T-cell (primary cell): ENCODE measurements around the gene DPEP1. TPM values are rescaled to one million over a fixed set of nuclear protein-coding genes. Genes with fewer than 3 reads are reported as not detected.
A peak's percentile ranks its signal among the peaks of the same experiment; 100 is the strongest.

Source experiments
- ATAC-seq, 4 experiments: fragments of 200-7000 bp in 3 of 4; fragments of 150-1000 bp in 1 of 4; cut with Tn5 transposase; replicated peaks in 1 of 4; 1 replicate in 3 of 4; 2 replicates in 1 of 4; pipeline ENCODE4 v1.10.0; 2021; ENCODE audit warnings: moderate library complexity in 3 of 4, mild to moderate bottlenecking in 2 of 4, moderate number of reproducible peaks in 1 of 4
- CTCF ChIA-PET, 2 donors: fragments of 300-600 bp; sonication (Branson Sonifier 250); formaldehyde crosslinking; loops; one replicate each; lab custom pipeline; 2022; ENCODE audit warnings: antibody characterized with exemption in 2 of 2; lab: Charles Lee
- POLR2A ChIA-PET, 2 donors: fragments of 300-600 bp; sonication (Branson Sonifier 250); formaldehyde crosslinking; loops; one replicate each; lab custom pipeline; 2022; ENCODE audit warnings: antibody characterized with exemption in 2 of 2; lab: Charles Lee
- DNase-seq, 35 experiments: peaks; one replicate each; pipeline versions ENCODE4 v3.0.0 to v3.0.0-alpha.2; 2013 to 2023
- H3K27ac ChIP-seq: one replicate; pipeline ENCODE4 v1.5.1; 2013; ENCODE audit warnings: low read length
- H3K27me3 ChIP-seq, 2 experiments: replicated peaks in 1 of 2; 1 replicate in 1 of 2; 2 replicates in 1 of 2; pipeline versions ENCODE4 v1.6.1 to v1.7.0; 2013; ENCODE audit warnings: low read length in 1 of 2, mixed read lengths in 1 of 2; ENCODE audit not compliant: control insufficient read depth in 2 of 2, insufficient read depth in 2 of 2; ENCODE audit errors: extremely low read depth in 1 of 2
- H3K36me3 ChIP-seq, 2 donors: 1 replicate in 1 of 2; 2 replicates in 1 of 2; pipeline versions ENCODE4 v1.6.1 to v1.7.0; 2013; ENCODE audit warnings: low read length in 1 of 2; ENCODE audit not compliant: control insufficient read depth in 2 of 2, insufficient read depth in 1 of 2; ENCODE audit errors: extremely low read depth in 1 of 2
- H3K4me1 ChIP-seq, 2 experiments: 1 replicate in 1 of 2; 2 replicates in 1 of 2; pipeline versions ENCODE4 v1.6.1 to v1.7.0; 2013; ENCODE audit warnings: low read length in 2 of 2, mixed read lengths in 1 of 2; ENCODE audit not compliant: insufficient read depth in 2 of 2, control insufficient read depth in 1 of 2; ENCODE audit errors: extremely low read depth in 1 of 2
- H3K4me3 ChIP-seq, 2 donors: 1 replicate in 1 of 2; 2 replicates in 1 of 2; pipeline versions ENCODE4 v1.5.1 to v1.7.0; 2013; ENCODE audit warnings: mild to moderate bottlenecking in 2 of 2, low read length in 1 of 2, moderate library complexity in 1 of 2; ENCODE audit not compliant: control insufficient read depth in 1 of 2; ENCODE audit errors: extremely low read depth in 1 of 2
- H3K9me3 ChIP-seq: 2 replicates; pipeline ENCODE4 v1.7.0; 2013
- H3K27ac Mint-ChIP-seq, 2 donors: one replicate each; pipeline ENCODE4 v1.8.0; 2020 to 2021; ENCODE audit warnings: mild to moderate bottlenecking in 2 of 2, mixed read lengths in 2 of 2
- H3K27me3 Mint-ChIP-seq, 2 donors: one replicate each; pipeline ENCODE4 v1.8.0; 2021 to 2022; ENCODE audit warnings: mixed read lengths in 2 of 2
- H3K36me3 Mint-ChIP-seq: one replicate; pipeline ENCODE4 v1.8.0; 2021; ENCODE audit warnings: mixed read lengths
- H3K4me1 Mint-ChIP-seq, 3 donors: one replicate each; pipeline ENCODE4 v1.8.0; 2020 to 2022; ENCODE audit warnings: mixed read lengths in 3 of 3, mild to moderate bottlenecking in 1 of 3
- H3K4me3 Mint-ChIP-seq, 3 donors: one replicate each; pipeline ENCODE4 v1.8.0; 2020 to 2022; ENCODE audit warnings: mild to moderate bottlenecking in 3 of 3, mixed read lengths in 3 of 3, moderate library complexity in 3 of 3
- H3K9me3 Mint-ChIP-seq, 3 donors: one replicate each; pipeline ENCODE4 v1.8.0; 2020 to 2022; ENCODE audit warnings: mixed read lengths in 3 of 3
- WGBS: methylation state at CpG from one replicate; pipeline ENCODE4 v1.1.5; 2013; ENCODE audit warnings: missing lambda C conversion rate; ENCODE audit not compliant: insufficient coverage; 5-methylcytosine and 5-hydroxymethylcytosine counted together
- total RNA-seq, 35 experiments: library from RNA in 6 of 35; stranded (reverse) in 6 of 35; fragments of 120-200 nt in 1 of 35; gene quantifications; one replicate each; pipeline versions ENCODE4 v1.2.1 to v1.2.4 and lab custom pipeline; 2013 to 2026

The DPEP1 gene
- total RNA-seq, 5 donors from 2014 or later (not counting 1 experiment from before 2014, with no cell fraction given) = 0.18 TPM; not detected in 4

GRCh38 chr16:89641458-89642119 lies 28.1 kb downstream of the DPEP1 start:
- peaks cover 0 to 17% of the 10 kb centered on the region in 2 experiments for H3K4me1 ChIP-seq
- Mint-ChIP-seq H3K27me3 (no peaks in the 10 kb centered on the region), H3K4me3 (peak overlapping the region in 1 of 3 donors; percentile 65), H3K4me1 (peaks cover 9 to 12% (median 10%) of the 10 kb centered on the region in 3 donors), H3K27ac (no peak overlapping the region), H3K9me3 (no peaks in the 10 kb centered on the region), H3K36me3 (peaks cover 14% of the 10 kb centered on the region)
- peaks cover 5 to 22% of the 10 kb centered on the region in 2 donors for H3K36me3 ChIP-seq
- DNase-seq (no peak), ATAC-seq (no peak)
- H3K4me3 ChIP-seq = no peak overlapping the region
- peaks cover 0 to 22% of the 10 kb centered on the region in 2 experiments for H3K27me3 ChIP-seq
- WGBS = 62% methylated on average over 5 of the region's 14 CpGs
- CTCF ChIA-PET = interaction anchor here in 1 of 2 donors (0.6 to 0.8 kb wide), 2 partner anchors 12 to 449 kb away, joined by 3 to 7 read pairs; no protein-coding TSS in a partner anchor
- POLR2A ChIA-PET = no interaction called here
- H3K27ac ChIP-seq = no peak overlapping the region
- H3K9me3 ChIP-seq = no peaks in the 10 kb centered on the region

- Histone ChIP-seq H3K27ac (no peak overlapping the region), H3K27me3 (peaks cover 0 to 12% of the 10 kb centered on the region in 2 experiments), H3K4me3 (no peak overlapping the region), H3K36me3 (peaks cover 10 to 29% of the 10 kb centered on the region in 2 donors), H3K4me1 (peaks cover 0 to 17% of the 10 kb centered on the region in 2 experiments), H3K9me3 (no peaks in the 10 kb centered on the region)
- ATAC-seq (no peak), DNase-seq (no peak)
- ChIA-PET CTCF (interaction anchor here in 1 of 2 donors (0.5 kb wide), 1 partner anchor 49 kb away, joined by 4 read pairs; no protein-coding TSS in a partner anchor), POLR2A (no interaction called here)
- Mint-ChIP-seq H3K4me1 (peaks cover 9 to 12% (median 10%) of the 10 kb centered on the region in 3 donors), H3K9me3 (no peaks in the 10 kb centered on the region), H3K36me3 (peaks cover 17% of the 10 kb centered on the region), H3K27me3 (no peaks in the 10 kb centered on the region), H3K4me3 (no peak overlapping the region), H3K27ac (no peak overlapping the region)
- 85% methylated on average over 7 of the region's 13 CpGs for WGBS
Measured at GRCh38 chr16:89642574-89642973, 29.1 kb downstream of the DPEP1 start.

- no peaks in the 10 kb centered on the region for H3K27me3 Mint-ChIP-seq
- peaks cover 9 to 12% (median 10%) of the 10 kb centered on the region in 3 donors for H3K4me1 Mint-ChIP-seq
- 87% methylated on average over 12 of the region's 14 CpGs for WGBS
- no peak overlapping the region for H3K27ac ChIP-seq
- ATAC-seq = no peak
- no peak overlapping the region for H3K4me3 Mint-ChIP-seq
- DNase-seq = no peak
- no peak overlapping the region for H3K27ac Mint-ChIP-seq
- H3K4me1 ChIP-seq = peaks cover 0 to 17% of the 10 kb centered on the region in 2 experiments
- H3K36me3 ChIP-seq = peaks cover 10 to 31% of the 10 kb centered on the region in 2 donors
- H3K27me3 ChIP-seq = peaks cover 0 to 5% of the 10 kb centered on the region in 2 experiments
- ChIA-PET CTCF (no interaction called here), POLR2A (no interaction called here)
- H3K9me3 Mint-ChIP-seq = no peaks in the 10 kb centered on the region
- peaks cover 23% of the 10 kb centered on the region for H3K36me3 Mint-ChIP-seq
- no peak overlapping the region for H3K4me3 ChIP-seq
- H3K9me3 ChIP-seq = no peaks in the 10 kb centered on the region
Measured at GRCh38 chr16:89643769-89644300, 30.4 kb downstream of the DPEP1 start.

GRCh38 chr16:89645122-89645521 lies 31.7 kb downstream of the DPEP1 start:
- 93% methylated on average over 7 of the region's 11 CpGs for WGBS
- POLR2A ChIA-PET = no interaction called here
- Mint-ChIP-seq H3K4me1 (peaks cover 10 to 12% (median 11%) of the 10 kb centered on the region in 3 donors), H3K9me3 (no peaks in the 10 kb centered on the region), H3K27me3 (no peaks in the 10 kb centered on the region), H3K27ac (no peak overlapping the region), H3K4me3 (no peak overlapping the region), H3K36me3 (peaks cover 30% of the 10 kb centered on the region)
- peaks cover 0 to 5% of the 10 kb centered on the region in 2 experiments for H3K27me3 ChIP-seq
- CTCF ChIA-PET = interaction anchor here (0.5 kb wide), 2 partner anchors 381 to 1139 kb away, joined by 3 to 4 read pairs; no protein-coding TSS in a partner anchor
- peaks cover 0 to 16% of the 10 kb centered on the region in 2 experiments for H3K4me1 ChIP-seq
- H3K4me3 ChIP-seq = no peak overlapping the region
- no peak overlapping the region for H3K27ac ChIP-seq
- ATAC-seq (no peak), DNase-seq (no peak)
- peaks cover 10 to 40% of the 10 kb centered on the region in 2 donors for H3K36me3 ChIP-seq
- no peaks in the 10 kb centered on the region for H3K9me3 ChIP-seq

- H3K27ac ChIP-seq = no peak overlapping the region
- peaks cover 0 to 5% of the 10 kb centered on the region in 2 experiments for H3K4me1 ChIP-seq
- POLR2A ChIA-PET = no interaction called here
- no peak for DNase-seq
- H3K4me3 ChIP-seq = no peak overlapping the region
- H3K36me3 Mint-ChIP-seq = peaks cover 36% of the 10 kb centered on the region
- no peak for ATAC-seq
- peaks cover 17 to 44% of the 10 kb centered on the region in 2 donors for H3K36me3 ChIP-seq
- CTCF ChIA-PET = no interaction called here
- H3K27ac Mint-ChIP-seq = no peak overlapping the region
- H3K4me3 Mint-ChIP-seq = no peak overlapping the region
- H3K9me3 Mint-ChIP-seq = no peaks in the 10 kb centered on the region
- 99% methylated on average over 20 of the region's 22 CpGs for WGBS
- no peaks in the 10 kb centered on the region for H3K9me3 ChIP-seq
- no peaks in the 10 kb centered on the region for H3K27me3 ChIP-seq
- peaks cover under 1 to 6% (median 3%) of the 10 kb centered on the region in 3 donors for H3K4me1 Mint-ChIP-seq
- H3K27me3 Mint-ChIP-seq = no peaks in the 10 kb centered on the region
Measured at GRCh38 chr16:89646270-89646669, 32.8 kb downstream of the DPEP1 start.

GRCh38 chr16:89646906-89647305 lies 33.5 kb downstream of the DPEP1 start:
- Mint-ChIP-seq H3K27me3 (no peaks in the 10 kb centered on the region), H3K36me3 (peaks cover 36% of the 10 kb centered on the region), H3K9me3 (no peaks in the 10 kb centered on the region), H3K27ac (no peak overlapping the region), H3K4me1 (peaks cover 0 to 6% (median 0%) of the 10 kb centered on the region in 3 donors), H3K4me3 (no peak overlapping the region)
- DNase-seq (no peak), ATAC-seq (no peak)
- peaks cover 0 to 1% of the 10 kb centered on the region in 2 experiments for H3K4me1 ChIP-seq
- WGBS = 91% methylated on average over 10 of the region's 12 CpGs
- no peak overlapping the region for H3K27ac ChIP-seq
- no peak overlapping the region for H3K4me3 ChIP-seq
- H3K36me3 ChIP-seq = peaks cover 21 to 49% of the 10 kb centered on the region in 2 donors
- H3K27me3 ChIP-seq = no peaks in the 10 kb centered on the region
- H3K9me3 ChIP-seq = no peaks in the 10 kb centered on the region
- ChIA-PET POLR2A (no interaction called here), CTCF (no interaction called here)
